ENCODE measurements around the gene SHOC2.

- TF ChIP-seq CTCF (conservative IDR thresholded peaks at IDR 0.05 in 1 of 2, IDR thresholded peaks at IDR 0.05 in 1 of 2; ENCODE audit: low read depth in 1 of 2, low read length in 2 of 2) (no peak), EZH2 (IDR thresholded peaks at IDR 0.05; ENCODE audit: low read length, missing control alignments) (no peak)
These were observed 57.2 kb downstream of the SHOC2 start for GRCh38 chr10:110976577-110976976.
